Measurements from ENCODE around the gene SLC39A11.
"Not testable (repeated sequence)": the region's sequence is repeated elsewhere in the genome, so short reads cannot be mapped to it uniquely, and the experiment has no call there.

Gene SLC39A11

GRCh38 chr17:72998343-72998742, 94.1 kb downstream of the SLC39A11 start:
- in situ Hi-C loops (cut with HindIII; ENCODE audit: low pct_unique_long_range_greater_than_20kb, low sequenced_read_pairs) = no loop called here
- TF ChIP-seq JUND (IDR thresholded peaks at IDR 0.05; ENCODE audit: low read depth) = no peak
- DNase-seq (ENCODE audit: low read depth in 1 of 2, low spot score in 1 of 2) = no peak

GRCh38 chr17:72997559-72997958, 94.9 kb downstream of the SLC39A11 start:
- DNase-seq (ENCODE audit: low read depth in 1 of 2, low spot score in 1 of 2) = no peak
- TF ChIP-seq JUND (IDR thresholded peaks at IDR 0.05; ENCODE audit: low read depth) = no peak
- in situ Hi-C loops (cut with HindIII; ENCODE audit: low pct_unique_long_range_greater_than_20kb, low sequenced_read_pairs) = no loop called here

- no peak for TF ChIP-seq JUND (IDR thresholded peaks at IDR 0.05; ENCODE audit: low read depth)
- DNase-seq (ENCODE audit: low read depth in 1 of 2, low spot score in 1 of 2) = no peak
- in situ Hi-C loops (cut with HindIII; ENCODE audit: low pct_unique_long_range_greater_than_20kb, low sequenced_read_pairs) = no loop called here
Measured at GRCh38 chr17:72996791-72997190, 95.7 kb downstream of the SLC39A11 start.

DNA sequence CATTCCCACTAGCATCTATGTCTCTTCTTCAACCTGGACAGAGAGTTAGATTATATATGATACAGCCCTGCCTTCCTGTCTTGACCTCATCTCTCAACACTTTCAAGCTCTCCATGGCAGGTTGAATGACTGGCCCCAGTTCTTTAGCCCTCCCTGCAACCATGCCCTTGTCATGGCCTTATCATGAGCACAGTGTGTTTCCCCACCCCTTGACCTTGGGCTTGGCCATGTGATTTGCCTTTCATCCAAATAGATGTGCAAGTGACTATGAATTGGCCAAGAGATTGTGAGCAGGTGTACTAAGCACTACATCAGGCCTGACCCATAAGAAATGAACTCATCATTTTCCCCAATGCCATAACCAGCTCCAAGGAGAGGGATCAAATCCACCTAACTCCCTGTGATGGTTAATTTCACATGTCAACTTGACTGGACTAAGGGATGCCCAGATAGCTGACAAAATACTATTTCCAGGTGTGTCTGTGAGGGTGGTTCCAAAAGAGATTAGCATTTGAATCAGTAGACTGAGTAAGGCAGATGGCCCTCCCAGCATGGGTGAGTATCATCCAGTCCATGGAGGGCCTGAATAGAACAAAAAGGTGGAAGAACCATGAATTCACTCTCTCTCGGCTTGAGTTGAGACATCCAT, 97.4 kb downstream of the SLC39A11 start:
- TF ChIP-seq JUND (IDR thresholded peaks at IDR 0.05; ENCODE audit: low read depth) = no peak
- in situ Hi-C loops (cut with HindIII; ENCODE audit: low pct_unique_long_range_greater_than_20kb, low sequenced_read_pairs) = no loop called here
- no peak for DNase-seq (ENCODE audit: low read depth in 1 of 2, low spot score in 1 of 2)

GRCh38 chr17:72992783-72993467, 99.6 kb downstream of the SLC39A11 start:
- in situ Hi-C loops (cut with HindIII; ENCODE audit: low pct_unique_long_range_greater_than_20kb, low sequenced_read_pairs); DNase-seq (ENCODE audit: low read depth in 1 of 2, low spot score in 1 of 2): not testable (repeated sequence)

DNA sequence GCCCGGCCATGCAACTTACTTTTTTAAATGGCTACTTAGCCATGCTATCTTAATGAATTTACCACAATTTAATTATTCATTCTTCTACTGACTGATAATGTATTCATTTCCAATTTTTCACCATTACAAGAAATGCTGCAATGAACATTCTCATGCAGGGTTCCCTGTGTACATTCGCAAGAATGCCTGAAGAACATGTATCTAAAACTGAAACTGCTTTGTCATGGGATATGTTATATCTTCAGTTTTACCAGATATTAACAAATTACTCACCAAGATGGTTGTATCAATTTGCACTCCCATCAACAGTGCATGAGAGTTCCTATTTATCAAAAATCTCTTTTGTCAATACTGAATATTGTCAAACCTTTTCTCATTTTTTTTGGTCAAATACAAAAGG, 100.8 kb downstream of the SLC39A11 start:
- no peak for DNase-seq (ENCODE audit: low read depth in 1 of 2, low spot score in 1 of 2)
- TF ChIP-seq JUND (IDR thresholded peaks at IDR 0.05; ENCODE audit: low read depth) = no peak
- in situ Hi-C loops (cut with HindIII; ENCODE audit: low pct_unique_long_range_greater_than_20kb, low sequenced_read_pairs) = no loop called here

GRCh38 chr17:72989074-72989610, 103.3 kb downstream of the SLC39A11 start:
- no peak for DNase-seq (ENCODE audit: low read depth in 1 of 2, low spot score in 1 of 2)
- no peak for TF ChIP-seq JUND (IDR thresholded peaks at IDR 0.05; ENCODE audit: low read depth)
- in situ Hi-C loops (cut with HindIII; ENCODE audit: low pct_unique_long_range_greater_than_20kb, low sequenced_read_pairs) = no loop called here

- no peak for DNase-seq (ENCODE audit: low read depth in 1 of 2, low spot score in 1 of 2)
- in situ Hi-C loops (cut with HindIII; ENCODE audit: low pct_unique_long_range_greater_than_20kb, low sequenced_read_pairs) = no loop called here
- TF ChIP-seq JUND (IDR thresholded peaks at IDR 0.05; ENCODE audit: low read depth) = no peak
Measured at GRCh38 chr17:72988451-72988850, 104.0 kb downstream of the SLC39A11 start.

GRCh38 chr17:72987166-72987565, 105.3 kb downstream of the SLC39A11 start:
- in situ Hi-C loops (cut with HindIII; ENCODE audit: low pct_unique_long_range_greater_than_20kb, low sequenced_read_pairs) = no loop called here
- DNase-seq (ENCODE audit: low read depth in 1 of 2, low spot score in 1 of 2) = no peak
- no peak for TF ChIP-seq JUND (IDR thresholded peaks at IDR 0.05; ENCODE audit: low read depth)

- in situ Hi-C loops (cut with HindIII; ENCODE audit: low pct_unique_long_range_greater_than_20kb, low sequenced_read_pairs) = no loop called here
- DNase-seq (ENCODE audit: low read depth in 1 of 2, low spot score in 1 of 2) = peak; percentile 87 to 90
- TF ChIP-seq JUND (IDR thresholded peaks at IDR 0.05; ENCODE audit: low read depth) = no peak
Measured at GRCh38 chr17:72985882-72986720, 106.4 kb downstream of the SLC39A11 start.

- no peak for TF ChIP-seq JUND (IDR thresholded peaks at IDR 0.05; ENCODE audit: low read depth)
- in situ Hi-C loops (cut with HindIII; ENCODE audit: low pct_unique_long_range_greater_than_20kb, low sequenced_read_pairs) = no loop called here
- DNase-seq (ENCODE audit: low read depth in 1 of 2, low spot score in 1 of 2) = no peak
Measured at GRCh38 chr17:72984926-72985325, 107.6 kb downstream of the SLC39A11 start.

- DNase-seq (ENCODE audit: low read depth in 1 of 2, low spot score in 1 of 2) = no peak
- in situ Hi-C loops (cut with HindIII; ENCODE audit: low pct_unique_long_range_greater_than_20kb, low sequenced_read_pairs) = no loop called here
- TF ChIP-seq JUND (IDR thresholded peaks at IDR 0.05; ENCODE audit: low read depth) = no peak
Measured at GRCh38 chr17:72984145-72984925, 108.2 kb downstream of the SLC39A11 start.

Data from T47D (cell line).